DOHH2 (cell line): Measurements from ENCODE around the gene HTRA3.

ENCODE experiments used
- H3F3A ChIP-seq: fragments of 200-600 bp; sonication (generic), shearing (Covaris generic); 2 replicates; pipeline ENCODE4 v1.6.0; 2016; ENCODE audit warnings: antibody characterized with exemption, mild to moderate bottlenecking; ENCODE audit not compliant: control insufficient read depth, insufficient read depth
- H3K27ac ChIP-seq: fragments of 200-600 bp; sonication (generic); 2 replicates; pipeline ENCODE4 v1.5.1; 2014; ENCODE audit warnings: low read depth, mild to moderate bottlenecking, low read length, moderate library complexity
- H3K27me3 ChIP-seq: fragments of 200-600 bp; sonication (generic); 2 replicates; pipeline ENCODE4 v1.6.1; 2014; ENCODE audit warnings: mild to moderate bottlenecking, low read length, mixed read lengths; ENCODE audit not compliant: control insufficient read depth
- H3K36me3 ChIP-seq: fragments of 200-600 bp; sonication (generic); 2 replicates; pipeline ENCODE4 v1.6.1; 2014; ENCODE audit warnings: mild to moderate bottlenecking, low read length, moderate library complexity, mixed read lengths; ENCODE audit not compliant: control insufficient read depth
- H3K4me1 ChIP-seq: fragments of 200-600 bp; sonication (generic); 2 replicates; pipeline ENCODE4 v1.6.1; 2014; ENCODE audit warnings: mild to moderate bottlenecking, low read length, mixed read lengths; ENCODE audit not compliant: control insufficient read depth
- H3K4me2 ChIP-seq: fragments of 200-600 bp; sonication (generic); 2 replicates; pipeline ENCODE4 v1.6.0; 2014; ENCODE audit warnings: mild to moderate bottlenecking, low read length, moderate library complexity
- H3K4me3 ChIP-seq: fragments of 200-600 bp; sonication (generic); 2 replicates; pipeline ENCODE4 v1.5.1; 2014; ENCODE audit warnings: mild to moderate bottlenecking, low read length, mixed read lengths
- H3K79me2 ChIP-seq: fragments of 200-600 bp; sonication (generic); 2 replicates; pipeline ENCODE4 v1.6.1; 2014; ENCODE audit warnings: mild to moderate bottlenecking, low read length, mixed read lengths; ENCODE audit not compliant: control insufficient read depth
- H3K9me2 ChIP-seq: fragments of 200-600 bp; sonication (generic); replicated peaks from 2 replicates; pipeline ENCODE4 v1.6.1; 2014; ENCODE audit warnings: mild to moderate bottlenecking, low read length, mixed read lengths; ENCODE audit not compliant: control insufficient read depth
- H3K9me3 ChIP-seq: fragments of 200-600 bp; sonication (generic); 2 replicates; pipeline ENCODE4 v1.6.1; 2014; ENCODE audit warnings: antibody characterized with exemption, low read length, mixed read lengths; ENCODE audit not compliant: control insufficient read depth, insufficient read depth
- H4K20me1 ChIP-seq: fragments of 200-600 bp; sonication (generic); 2 replicates; pipeline ENCODE4 v1.6.0; 2014; ENCODE audit warnings: low read depth, mild to moderate bottlenecking, antibody characterized with exemption, low read length, moderate library complexity; ENCODE audit not compliant: control insufficient read depth, insufficient read depth
- EZH2phosphoT487 ChIP-seq: fragments of 200-600 bp; sonication (generic); IDR thresholded peaks from 2 replicates; pipeline ENCODE4 v1.6.1; 2017; ENCODE audit warnings: borderline replicate concordance, mild to moderate bottlenecking, antibody characterized with exemption, low read length, moderate library complexity, mixed read lengths
- TF ChIP-seq, protein P1 (sequence below): fragments of 200-600 bp; sonication (generic); IDR thresholded peaks from one replicate; pipeline ENCODE4 v1.5.1; 2014; ENCODE audit warnings: antibody characterized with exemption, mild to moderate bottlenecking, low read depth, low read length; ENCODE audit not compliant: poor library complexity, severe bottlenecking

Gene HTRA3

DNA sequence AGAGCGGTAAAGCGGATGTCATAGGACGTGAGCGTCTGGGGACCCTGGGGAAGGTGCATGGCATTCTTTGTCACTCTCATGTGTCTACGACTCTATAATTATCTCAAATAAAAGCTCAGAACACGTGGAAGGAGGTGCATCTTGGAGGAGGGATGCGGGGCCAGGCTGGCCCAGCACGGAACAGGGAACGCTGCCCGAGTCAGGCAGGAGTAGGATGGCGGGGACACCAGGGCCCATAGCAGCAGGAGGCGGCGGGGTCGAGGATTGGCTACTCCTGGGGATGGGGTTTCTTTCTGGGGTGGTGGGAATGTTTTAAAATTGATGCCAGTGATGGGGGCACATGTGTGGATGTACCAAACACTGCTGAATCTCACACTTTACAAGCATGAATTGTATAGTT lies 5.4 kb upstream of the HTRA3 start:
- Histone ChIP-seq H3K4me3 (no peak overlapping the region), H3K9me3 (no peaks in the 10 kb centered on the region)

DNA sequence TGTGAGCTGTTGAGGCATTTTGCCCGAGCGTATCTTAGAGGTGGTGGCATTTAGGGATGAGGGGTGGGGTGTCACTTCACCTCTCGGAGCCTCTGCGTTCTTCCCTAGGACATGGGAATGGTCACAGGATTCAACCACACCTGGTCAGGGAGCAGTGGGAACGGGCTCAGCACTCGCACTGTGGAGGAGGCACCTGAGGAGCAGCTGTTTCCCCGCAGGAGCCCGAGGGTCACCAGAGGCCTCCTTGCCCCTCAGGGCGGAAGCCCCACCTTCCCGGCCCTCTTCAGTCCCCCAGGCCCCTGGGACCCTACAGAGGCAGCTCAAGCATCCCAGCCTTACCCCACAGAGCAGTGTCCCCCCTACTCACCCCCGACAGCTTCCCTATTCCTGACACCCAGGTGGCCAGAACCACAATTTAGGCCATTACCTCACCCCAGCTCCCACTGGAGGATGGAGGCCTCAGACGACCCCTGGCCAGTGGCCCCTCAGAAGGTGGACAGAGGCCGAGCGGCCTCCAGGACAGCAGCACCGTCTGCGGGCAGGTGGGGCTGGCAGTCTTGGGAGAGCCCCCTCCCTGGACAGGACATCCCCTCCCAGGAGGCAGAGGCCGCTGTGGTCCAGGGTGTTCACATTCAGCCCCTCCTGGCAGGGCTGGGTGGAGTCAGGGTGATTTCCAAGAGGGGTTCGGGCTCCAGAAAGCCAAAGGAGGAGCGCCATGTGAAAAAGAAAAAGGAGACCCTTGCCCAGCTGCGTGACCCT lies 4.2 kb upstream of the HTRA3 start:
- Histone ChIP-seq H3K79me2 (no peaks in the 10 kb centered on the region), H3K36me3 (no peaks in the 10 kb centered on the region), H3K4me3 (no peak overlapping the region), H3F3A (no peaks in the 10 kb centered on the region), H3K4me2 (no peak overlapping the region), H3K9me3 (no peaks in the 10 kb centered on the region), H3K4me1 (no peaks in the 10 kb centered on the region), H3K27ac (no peak overlapping the region), H3K9me2 (no peaks in the 10 kb centered on the region), H3K27me3 (no peaks in the 10 kb centered on the region), H4K20me1 (no peaks in the 10 kb centered on the region)
- TF ChIP-seq, protein P1, sequence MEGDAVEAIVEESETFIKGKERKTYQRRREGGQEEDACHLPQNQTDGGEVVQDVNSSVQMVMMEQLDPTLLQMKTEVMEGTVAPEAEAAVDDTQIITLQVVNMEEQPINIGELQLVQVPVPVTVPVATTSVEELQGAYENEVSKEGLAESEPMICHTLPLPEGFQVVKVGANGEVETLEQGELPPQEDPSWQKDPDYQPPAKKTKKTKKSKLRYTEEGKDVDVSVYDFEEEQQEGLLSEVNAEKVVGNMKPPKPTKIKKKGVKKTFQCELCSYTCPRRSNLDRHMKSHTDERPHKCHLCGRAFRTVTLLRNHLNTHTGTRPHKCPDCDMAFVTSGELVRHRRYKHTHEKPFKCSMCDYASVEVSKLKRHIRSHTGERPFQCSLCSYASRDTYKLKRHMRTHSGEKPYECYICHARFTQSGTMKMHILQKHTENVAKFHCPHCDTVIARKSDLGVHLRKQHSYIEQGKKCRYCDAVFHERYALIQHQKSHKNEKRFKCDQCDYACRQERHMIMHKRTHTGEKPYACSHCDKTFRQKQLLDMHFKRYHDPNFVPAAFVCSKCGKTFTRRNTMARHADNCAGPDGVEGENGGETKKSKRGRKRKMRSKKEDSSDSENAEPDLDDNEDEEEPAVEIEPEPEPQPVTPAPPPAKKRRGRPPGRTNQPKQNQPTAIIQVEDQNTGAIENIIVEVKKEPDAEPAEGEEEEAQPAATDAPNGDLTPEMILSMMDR = no peak
- TF ChIP-seq EZH2phosphoT487 = no peak

More for the DNA sequence above, 5.4 kb upstream of the HTRA3 start:
- H4K20me1 ChIP-seq = no peaks in the 10 kb centered on the region
- no peak for TF ChIP-seq EZH2phosphoT487
- TF ChIP-seq, protein P1 = no peak
- H3K79me2 ChIP-seq = no peaks in the 10 kb centered on the region
- no peaks in the 10 kb centered on the region for H3F3A ChIP-seq
- no peaks in the 10 kb centered on the region for H3K9me2 ChIP-seq
- no peak overlapping the region for H3K4me2 ChIP-seq
- H3K27me3 ChIP-seq = no peaks in the 10 kb centered on the region
- no peaks in the 10 kb centered on the region for H3K36me3 ChIP-seq
- H3K27ac ChIP-seq = no peak overlapping the region
- no peaks in the 10 kb centered on the region; the same call in 1 of the 2 replicates for H3K4me1 ChIP-seq

DNA sequence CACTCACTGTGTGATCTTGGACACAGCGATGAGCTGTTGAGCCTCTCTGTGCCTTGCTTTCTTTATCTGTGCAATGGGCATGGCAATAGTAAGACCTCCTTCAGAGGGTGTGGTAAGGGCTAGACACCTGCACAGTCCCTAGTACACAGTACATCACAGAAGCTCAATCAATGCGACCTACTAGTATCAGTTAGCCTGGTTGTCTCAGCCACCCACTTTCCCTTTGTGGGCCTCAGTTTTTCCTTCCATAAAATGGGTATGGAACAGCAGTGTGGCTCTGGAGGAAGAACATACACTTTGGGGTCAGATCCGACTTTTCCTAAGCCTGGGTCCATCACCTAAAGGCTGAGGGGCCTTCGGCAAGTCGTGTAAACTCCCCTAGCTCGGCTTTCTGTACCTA lies 3.5 kb upstream of the HTRA3 start:
- Histone ChIP-seq H3K4me3 (no peak overlapping the region), H4K20me1 (no peaks in the 10 kb centered on the region), H3K4me1 (no peaks in the 10 kb centered on the region), H3K27me3 (no peaks in the 10 kb centered on the region), H3K79me2 (no peaks in the 10 kb centered on the region), H3K27ac (no peak overlapping the region), H3F3A (no peaks in the 10 kb centered on the region), H3K4me2 (no peak overlapping the region), H3K36me3 (no peaks in the 10 kb centered on the region), H3K9me2 (no peaks in the 10 kb centered on the region), H3K9me3 (no peaks in the 10 kb centered on the region)
- TF ChIP-seq, protein P1 = no peak
- no peak for TF ChIP-seq EZH2phosphoT487
